Measurements from ENCODE around the gene RALGPS1. TPM values are rescaled to one million over a fixed set of nuclear protein-coding genes. Genes with fewer than 3 reads are reported as not detected.

Gene RALGPS1
- total RNA-seq, 1 experiment from 2014 or later = 28.5 TPM

- H3K9me3 Mint-ChIP-seq = peaks cover 6% of the 10 kb centered on the region
- no peak overlapping the region for H3K27ac Mint-ChIP-seq
- no peaks in the 10 kb centered on the region for H3K27me3 Mint-ChIP-seq (ENCODE audit: low read depth)
- no peak for DNase-seq (ENCODE audit: low spot score)
- no peak overlapping the region for H3K4me3 Mint-ChIP-seq
- ATAC-seq = no peak
- TF ChIP-seq ZBTB21 (CRISPR knock-in tag; IDR thresholded peaks at IDR 0.05; ENCODE audit: borderline replicate concordance) (no peak), AR (CRISPR knock-in tag; IDR thresholded peaks at IDR 0.05) (no peak), NFYB (CRISPR knock-in tag; conservative IDR thresholded peaks at IDR 0.05; ENCODE audit: low read depth) (no peak), USF2 (CRISPR knock-in tag; IDR thresholded peaks at IDR 0.05) (no peak), PREB (CRISPR knock-in tag; IDR thresholded peaks at IDR 0.05; ENCODE audit: borderline replicate concordance) (no peak), SP1 (CRISPR knock-in tag; conservative IDR thresholded peaks at IDR 0.05) (no peak), ZSCAN18 (CRISPR knock-in tag; IDR thresholded peaks at IDR 0.05) (no peak), CREM (CRISPR knock-in tag; IDR thresholded peaks at IDR 0.05) (no peak), FOXK1 (CRISPR knock-in tag; IDR thresholded peaks at IDR 0.05) (no peak), ZNF138 (CRISPR knock-in tag; conservative IDR thresholded peaks at IDR 0.05) (no peak), ETV6 (CRISPR knock-in tag; IDR thresholded peaks at IDR 0.05) (no peak), FOXP4 (CRISPR knock-in tag; IDR thresholded peaks at IDR 0.05) (no peak)
- TF ChIP-seq, protein P1, sequence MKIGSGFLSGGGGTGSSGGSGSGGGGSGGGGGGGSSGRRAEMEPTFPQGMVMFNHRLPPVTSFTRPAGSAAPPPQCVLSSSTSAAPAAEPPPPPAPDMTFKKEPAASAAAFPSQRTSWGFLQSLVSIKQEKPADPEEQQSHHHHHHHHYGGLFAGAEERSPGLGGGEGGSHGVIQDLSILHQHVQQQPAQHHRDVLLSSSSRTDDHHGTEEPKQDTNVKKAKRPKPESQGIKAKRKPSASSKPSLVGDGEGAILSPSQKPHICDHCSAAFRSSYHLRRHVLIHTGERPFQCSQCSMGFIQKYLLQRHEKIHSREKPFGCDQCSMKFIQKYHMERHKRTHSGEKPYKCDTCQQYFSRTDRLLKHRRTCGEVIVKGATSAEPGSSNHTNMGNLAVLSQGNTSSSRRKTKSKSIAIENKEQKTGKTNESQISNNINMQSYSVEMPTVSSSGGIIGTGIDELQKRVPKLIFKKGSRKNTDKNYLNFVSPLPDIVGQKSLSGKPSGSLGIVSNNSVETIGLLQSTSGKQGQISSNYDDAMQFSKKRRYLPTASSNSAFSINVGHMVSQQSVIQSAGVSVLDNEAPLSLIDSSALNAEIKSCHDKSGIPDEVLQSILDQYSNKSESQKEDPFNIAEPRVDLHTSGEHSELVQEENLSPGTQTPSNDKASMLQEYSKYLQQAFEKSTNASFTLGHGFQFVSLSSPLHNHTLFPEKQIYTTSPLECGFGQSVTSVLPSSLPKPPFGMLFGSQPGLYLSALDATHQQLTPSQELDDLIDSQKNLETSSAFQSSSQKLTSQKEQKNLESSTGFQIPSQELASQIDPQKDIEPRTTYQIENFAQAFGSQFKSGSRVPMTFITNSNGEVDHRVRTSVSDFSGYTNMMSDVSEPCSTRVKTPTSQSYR (CRISPR knock-in tag; IDR thresholded peaks at IDR 0.05) = no peak
- TF ChIP-seq, protein P2, sequence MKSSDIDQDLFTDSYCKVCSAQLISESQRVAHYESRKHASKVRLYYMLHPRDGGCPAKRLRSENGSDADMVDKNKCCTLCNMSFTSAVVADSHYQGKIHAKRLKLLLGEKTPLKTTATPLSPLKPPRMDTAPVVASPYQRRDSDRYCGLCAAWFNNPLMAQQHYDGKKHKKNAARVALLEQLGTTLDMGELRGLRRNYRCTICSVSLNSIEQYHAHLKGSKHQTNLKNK (CRISPR knock-in tag; IDR thresholded peaks at IDR 0.05) = no peak
- TF ChIP-seq, protein P3, sequence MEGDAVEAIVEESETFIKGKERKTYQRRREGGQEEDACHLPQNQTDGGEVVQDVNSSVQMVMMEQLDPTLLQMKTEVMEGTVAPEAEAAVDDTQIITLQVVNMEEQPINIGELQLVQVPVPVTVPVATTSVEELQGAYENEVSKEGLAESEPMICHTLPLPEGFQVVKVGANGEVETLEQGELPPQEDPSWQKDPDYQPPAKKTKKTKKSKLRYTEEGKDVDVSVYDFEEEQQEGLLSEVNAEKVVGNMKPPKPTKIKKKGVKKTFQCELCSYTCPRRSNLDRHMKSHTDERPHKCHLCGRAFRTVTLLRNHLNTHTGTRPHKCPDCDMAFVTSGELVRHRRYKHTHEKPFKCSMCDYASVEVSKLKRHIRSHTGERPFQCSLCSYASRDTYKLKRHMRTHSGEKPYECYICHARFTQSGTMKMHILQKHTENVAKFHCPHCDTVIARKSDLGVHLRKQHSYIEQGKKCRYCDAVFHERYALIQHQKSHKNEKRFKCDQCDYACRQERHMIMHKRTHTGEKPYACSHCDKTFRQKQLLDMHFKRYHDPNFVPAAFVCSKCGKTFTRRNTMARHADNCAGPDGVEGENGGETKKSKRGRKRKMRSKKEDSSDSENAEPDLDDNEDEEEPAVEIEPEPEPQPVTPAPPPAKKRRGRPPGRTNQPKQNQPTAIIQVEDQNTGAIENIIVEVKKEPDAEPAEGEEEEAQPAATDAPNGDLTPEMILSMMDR (IDR thresholded peaks at IDR 0.05) = no peak
- TF ChIP-seq, protein P4, sequence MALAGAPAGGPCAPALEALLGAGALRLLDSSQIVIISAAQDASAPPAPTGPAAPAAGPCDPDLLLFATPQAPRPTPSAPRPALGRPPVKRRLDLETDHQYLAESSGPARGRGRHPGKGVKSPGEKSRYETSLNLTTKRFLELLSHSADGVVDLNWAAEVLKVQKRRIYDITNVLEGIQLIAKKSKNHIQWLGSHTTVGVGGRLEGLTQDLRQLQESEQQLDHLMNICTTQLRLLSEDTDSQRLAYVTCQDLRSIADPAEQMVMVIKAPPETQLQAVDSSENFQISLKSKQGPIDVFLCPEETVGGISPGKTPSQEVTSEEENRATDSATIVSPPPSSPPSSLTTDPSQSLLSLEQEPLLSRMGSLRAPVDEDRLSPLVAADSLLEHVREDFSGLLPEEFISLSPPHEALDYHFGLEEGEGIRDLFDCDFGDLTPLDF (CRISPR knock-in tag; IDR thresholded peaks at IDR 0.05) = no peak
- TF ChIP-seq, protein P5, sequence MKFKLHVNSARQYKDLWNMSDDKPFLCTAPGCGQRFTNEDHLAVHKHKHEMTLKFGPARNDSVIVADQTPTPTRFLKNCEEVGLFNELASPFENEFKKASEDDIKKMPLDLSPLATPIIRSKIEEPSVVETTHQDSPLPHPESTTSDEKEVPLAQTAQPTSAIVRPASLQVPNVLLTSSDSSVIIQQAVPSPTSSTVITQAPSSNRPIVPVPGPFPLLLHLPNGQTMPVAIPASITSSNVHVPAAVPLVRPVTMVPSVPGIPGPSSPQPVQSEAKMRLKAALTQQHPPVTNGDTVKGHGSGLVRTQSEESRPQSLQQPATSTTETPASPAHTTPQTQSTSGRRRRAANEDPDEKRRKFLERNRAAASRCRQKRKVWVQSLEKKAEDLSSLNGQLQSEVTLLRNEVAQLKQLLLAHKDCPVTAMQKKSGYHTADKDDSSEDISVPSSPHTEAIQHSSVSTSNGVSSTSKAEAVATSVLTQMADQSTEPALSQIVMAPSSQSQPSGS (CRISPR knock-in tag; IDR thresholded peaks at IDR 0.05; ENCODE audit: borderline replicate concordance, low read depth) = no peak
- ChIA-PET POLR2A (no interaction called here), CTCF (interaction anchor here (1.8 kb wide), 1 partner anchor 19 kb away, joined by 5 read pairs; no protein-coding TSS in a partner anchor)
- H3K4me1 Mint-ChIP-seq = no peaks in the 10 kb centered on the region
- H3K36me3 Mint-ChIP-seq = peaks cover 6% of the 10 kb centered on the region; the same call in 1 of the 2 replicates
Observed at GRCh38 chr9:126984969-126985368, 70.4 kb downstream of the RALGPS1 start.
